Activated CD4-positive, alpha-beta memory T cell treated with anti-CD3 and anti-CD28 coated beads for 36 hours (primary cell): ENCODE data around the gene AGK. TPM values are rescaled to one million over a fixed set of nuclear protein-coding genes. Genes with fewer than 3 reads are reported as not detected.

Experiments
- CTCF ChIA-PET: fragments of 350-600 bp; sonication (Branson Sonifier 250); formaldehyde crosslinking; loops from one replicate; lab custom pipeline; 2021; ENCODE audit warnings: antibody characterized with exemption, inconsistent platforms; lab: Charles Lee
- POLR2A ChIA-PET: fragments of 350-600 bp; sonication (Branson Sonifier 250); formaldehyde crosslinking; loops from one replicate; lab custom pipeline; 2021; ENCODE audit warnings: antibody characterized with exemption; lab: Charles Lee
- DNase-seq: peaks from one replicate; pipeline ENCODE4 v3.0.0-alpha.2; 2020
- H3K27ac Mint-ChIP-seq: one replicate; pipeline ENCODE4 v1.8.0; 2021; ENCODE audit warnings: mixed read lengths
- H3K27me3 Mint-ChIP-seq: one replicate; pipeline ENCODE4 v1.8.0; 2021; ENCODE audit warnings: mixed read lengths
- H3K36me3 Mint-ChIP-seq: one replicate; pipeline ENCODE4 v1.8.0; 2021; ENCODE audit warnings: mixed read lengths
- H3K4me1 Mint-ChIP-seq: one replicate; pipeline ENCODE4 v1.8.0; 2021; ENCODE audit warnings: low read depth, mixed read lengths
- H3K4me3 Mint-ChIP-seq: one replicate; pipeline ENCODE4 v1.8.0; 2021; ENCODE audit warnings: mild to moderate bottlenecking, mixed read lengths
- H3K9me3 Mint-ChIP-seq: one replicate; pipeline ENCODE4 v1.8.0; 2021; ENCODE audit warnings: mixed read lengths
- intact Hi-C: fragments of 100-400 bp; cut with micrococcal nuclease; formaldehyde crosslinking; loops from one replicate; pipeline ENCODE4 v1.15.1; 2023
- total RNA-seq, 2 experiments: library from RNA; stranded (reverse); gene quantifications; one replicate each; pipeline ENCODE4 v1.2.3, GENCODE V29; 2021

Gene AGK
- 10 to 100 TPM; 50.2 to 57.2 TPM for total RNA-seq

DNA sequence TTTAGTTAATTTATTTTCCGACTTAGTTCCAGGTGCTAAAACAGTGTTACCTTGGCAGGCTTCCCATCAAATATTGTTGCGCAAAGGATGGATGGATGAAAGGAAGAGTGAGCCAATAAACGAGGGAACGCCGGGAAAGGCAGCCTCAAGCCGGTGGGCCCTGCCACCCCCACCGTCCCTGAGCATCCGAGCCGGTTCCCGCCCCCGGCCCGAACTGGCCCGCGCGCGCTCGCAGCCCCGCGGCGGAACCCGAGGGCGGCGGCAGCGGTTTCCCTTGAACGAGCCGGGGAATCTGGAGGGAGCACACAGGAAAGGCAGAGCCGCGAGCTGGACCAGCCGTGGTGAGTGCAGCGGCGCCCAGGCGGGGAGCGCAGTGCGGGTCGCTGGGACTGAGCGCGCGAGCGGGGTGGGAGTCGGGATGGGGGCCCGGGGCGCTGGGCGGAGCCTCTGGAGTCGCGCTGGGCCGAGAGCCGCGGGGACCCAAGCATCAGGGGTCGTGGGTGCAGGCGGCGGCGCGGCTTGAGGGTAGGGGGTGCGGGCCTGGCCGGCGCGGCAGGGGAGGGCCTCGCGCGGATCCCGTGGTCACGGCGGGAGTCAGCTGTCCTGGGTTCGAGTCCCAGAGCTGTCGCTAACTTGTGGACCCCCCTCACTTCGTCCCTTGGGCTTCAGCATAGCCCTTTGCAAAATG lies at the start of gene AGK:
Gene AGK, plus strand, starts transcription at position 317 of the 688 bp plus-strand sequence. CDS start 4,057 bp downstream, outside the sequence.
- Mint-ChIP-seq H3K27ac (peak within 1 kb of the TSS; percentile 87), H3K4me1 (peaks cover 31% of the 10 kb centered on the region), H3K27me3 (no peaks in the 10 kb centered on the region), H3K4me3 (peak within 1 kb of the TSS; percentile 91), H3K9me3 (no peaks in the 10 kb centered on the region), H3K36me3 (peaks cover 6% of the 10 kb centered on the region)
- DNase-seq = peak; percentile 87
- CTCF ChIA-PET = interaction anchor here (1.1 to 1.9 kb wide), 2 partner anchors 18 to 186 kb away, joined by 3 to 6 read pairs; partner anchors contain the start of gene SSBP1
- intact Hi-C loops = loop anchor here (1.0 to 10.0 kb wide), 6 partner anchors 8 to 1489 kb away; partner anchors contain the start of genes BRAF, MRPS33, NDUFB2 and PARP12
- POLR2A ChIA-PET = interaction anchor here (1.4 to 1.7 kb wide), 3 partner anchors 35 to 537 kb away, joined by 3 to 8 read pairs (median 5); partner anchors contain the start of genes MRPS33 and SSBP1

DNA sequence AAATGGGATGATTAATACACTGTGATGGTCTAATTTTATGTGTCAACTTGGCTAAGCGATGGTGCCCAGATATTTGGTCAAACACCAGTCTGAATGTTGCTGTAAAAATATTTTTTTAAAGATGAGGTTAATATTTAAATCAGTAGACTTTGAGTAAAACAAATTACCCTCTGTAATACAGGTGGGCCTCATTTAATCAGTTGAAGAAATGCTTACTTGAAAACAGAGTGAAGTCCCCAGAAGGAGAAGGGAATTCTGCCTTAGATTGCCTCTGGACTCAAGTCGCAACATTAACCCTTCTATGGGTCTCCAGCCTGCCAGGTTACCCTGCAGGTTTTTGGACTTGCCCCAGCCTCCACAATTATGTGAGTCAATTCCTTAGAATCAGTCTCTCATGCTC lies 49.8 kb upstream of the AGK start:
- H3K4me3 Mint-ChIP-seq = no peak overlapping the region
- no peak for DNase-seq
- CTCF ChIA-PET = no interaction called here
- intact Hi-C loops = no loop called here
- H3K9me3 Mint-ChIP-seq = no peaks in the 10 kb centered on the region
- H3K27ac Mint-ChIP-seq = no peak overlapping the region
- POLR2A ChIA-PET = no interaction called here
- H3K36me3 Mint-ChIP-seq = no peaks in the 10 kb centered on the region
- peaks cover 12% of the 10 kb centered on the region for H3K27me3 Mint-ChIP-seq
- H3K4me1 Mint-ChIP-seq = no peaks in the 10 kb centered on the region

DNA sequence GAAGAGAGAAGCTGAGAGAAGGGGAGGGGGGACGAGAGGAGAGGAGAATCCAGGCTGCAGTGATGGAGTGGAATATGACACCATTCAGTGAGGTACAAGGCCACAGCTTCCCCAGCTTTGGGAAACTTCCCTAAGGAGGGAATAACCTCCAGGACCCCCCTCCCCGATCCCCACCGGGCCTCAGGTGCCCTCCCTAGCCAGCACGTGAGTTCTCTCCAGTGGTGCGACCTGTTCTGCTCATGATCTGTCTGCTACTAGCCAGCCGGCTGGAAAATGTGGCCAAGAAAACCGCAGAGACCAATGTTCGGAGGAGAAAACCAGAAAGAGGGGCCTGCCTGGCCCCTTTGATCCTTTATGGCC lies 39.9 kb upstream of the AGK start:
- peaks cover 5% of the 10 kb centered on the region for H3K9me3 Mint-ChIP-seq
- ChIA-PET POLR2A (no interaction called here), CTCF (interaction anchor here (0.6 to 1.0 kb wide), 2 partner anchors 11 to 139 kb away, joined by 3 read pairs; no protein-coding TSS in a partner anchor)
- peaks cover 56% of the 10 kb centered on the region for H3K27me3 Mint-ChIP-seq
- peak; percentile 22 for DNase-seq
- intact Hi-C loops = no loop called here
- no peak overlapping the region for H3K27ac Mint-ChIP-seq
- H3K36me3 Mint-ChIP-seq = no peaks in the 10 kb centered on the region
- peaks cover 21% of the 10 kb centered on the region for H3K4me1 Mint-ChIP-seq
- peak overlapping the region; percentile 43 for H3K4me3 Mint-ChIP-seq

DNA sequence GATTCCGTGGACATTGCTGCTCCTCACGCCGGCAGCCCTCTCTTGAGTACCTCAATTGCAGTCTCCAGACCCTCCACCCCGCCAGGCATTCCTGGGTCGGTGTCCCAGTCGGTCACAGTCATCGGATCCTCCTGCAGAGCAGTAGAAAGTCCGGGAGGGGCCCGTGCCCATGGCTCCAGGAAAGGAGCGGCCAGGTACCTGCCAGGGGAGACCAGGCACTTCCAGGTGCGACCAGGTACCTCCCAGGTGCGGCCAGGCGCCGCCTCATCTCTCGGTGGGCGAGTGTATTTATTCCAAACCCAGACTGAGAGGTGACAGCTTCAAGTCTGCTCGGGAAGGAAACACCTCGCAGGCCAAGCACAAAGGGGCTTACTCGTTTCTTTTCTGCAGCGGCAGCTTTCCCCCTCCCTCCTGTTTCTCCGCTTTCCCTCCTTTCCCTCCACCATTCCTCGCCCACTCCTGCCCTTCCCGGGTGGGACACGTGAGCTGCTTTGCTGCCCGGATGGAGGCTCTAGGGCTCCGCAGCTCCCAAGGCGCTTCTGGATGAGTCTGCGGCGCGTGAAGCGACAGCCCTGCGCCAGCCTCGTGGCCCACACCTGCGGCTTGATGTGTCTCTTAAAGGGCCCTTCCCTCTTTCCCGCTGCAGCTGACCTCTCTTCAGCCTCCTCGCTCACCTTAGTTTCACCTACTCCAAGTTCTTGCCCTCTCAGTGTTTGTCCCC lies 39.4 kb upstream of the AGK start:
- ChIA-PET CTCF (interaction anchor here (1.0 kb wide), 1 partner anchor 138 kb away, joined by 3 read pairs; no protein-coding TSS in a partner anchor), POLR2A (no interaction called here)
- peak; percentile 22 for DNase-seq
- H3K4me3 Mint-ChIP-seq = peak overlapping the region; percentile 43
- H3K27ac Mint-ChIP-seq = no peak overlapping the region
- no peaks in the 10 kb centered on the region for H3K36me3 Mint-ChIP-seq
- intact Hi-C loops = no loop called here
- H3K27me3 Mint-ChIP-seq = peaks cover 58% of the 10 kb centered on the region
- H3K9me3 Mint-ChIP-seq = peaks cover 5% of the 10 kb centered on the region
- peaks cover 21% of the 10 kb centered on the region for H3K4me1 Mint-ChIP-seq

DNA sequence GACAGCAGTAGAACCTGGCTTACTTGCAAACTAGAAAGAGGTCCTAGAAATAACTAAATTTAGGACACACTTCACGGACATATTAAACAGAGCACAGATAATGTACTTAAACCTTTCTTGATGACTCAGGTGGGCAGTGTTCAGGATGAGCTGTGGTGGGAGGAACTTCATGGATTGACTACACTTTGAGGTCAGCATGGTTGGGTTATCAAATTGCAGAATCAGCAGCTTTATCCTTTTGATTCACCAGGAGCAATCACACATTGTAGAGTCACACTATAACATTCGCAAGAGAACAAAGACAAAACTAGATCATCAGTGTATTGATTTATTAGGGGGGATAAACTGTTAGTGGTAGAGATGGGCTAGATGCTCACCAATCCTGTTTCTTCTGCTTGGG lies 38.6 kb upstream of the AGK start:
- Mint-ChIP-seq H3K4me1 (peaks cover 21% of the 10 kb centered on the region), H3K36me3 (no peaks in the 10 kb centered on the region), H3K27ac (no peak overlapping the region), H3K4me3 (peak overlapping the region; percentile 43), H3K27me3 (peaks cover 58% of the 10 kb centered on the region), H3K9me3 (peaks cover 5% of the 10 kb centered on the region)
- intact Hi-C loops = no loop called here
- ChIA-PET CTCF (no interaction called here), POLR2A (no interaction called here)
- no peak for DNase-seq

DNA sequence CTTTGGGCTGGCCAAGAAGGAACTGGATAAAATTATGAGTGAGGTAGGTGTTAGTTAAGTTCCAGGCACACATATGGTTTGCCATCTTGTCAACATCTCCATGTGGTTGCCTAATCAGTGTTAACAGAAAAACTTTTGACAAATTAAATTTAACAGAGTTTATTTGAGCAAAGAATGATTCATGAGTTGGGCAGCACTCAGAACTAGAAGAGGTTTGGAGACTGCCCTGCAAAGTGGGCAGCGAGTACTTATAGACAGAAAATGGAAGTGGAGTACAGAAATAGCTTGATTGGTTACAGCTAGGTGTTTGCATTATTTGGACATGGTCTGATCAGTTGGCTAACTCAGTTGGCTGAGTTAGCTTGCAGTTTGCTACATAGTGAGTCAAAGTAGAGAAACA lies 37.5 kb upstream of the AGK start:
- Mint-ChIP-seq H3K4me1 (peaks cover 21% of the 10 kb centered on the region), H3K4me3 (no peak overlapping the region), H3K27me3 (peaks cover 51% of the 10 kb centered on the region), H3K36me3 (no peaks in the 10 kb centered on the region), H3K27ac (no peak overlapping the region), H3K9me3 (peaks cover 5% of the 10 kb centered on the region)
- intact Hi-C loops = no loop called here
- ChIA-PET POLR2A (no interaction called here), CTCF (no interaction called here)
- DNase-seq = no peak

- CTCF ChIA-PET = no interaction called here
- POLR2A ChIA-PET = no interaction called here
- DNase-seq = no peak
- Mint-ChIP-seq H3K36me3 (no peaks in the 10 kb centered on the region), H3K9me3 (peaks cover 5% of the 10 kb centered on the region), H3K27ac (no peak overlapping the region), H3K4me1 (peaks cover 16% of the 10 kb centered on the region), H3K27me3 (peaks cover 42% of the 10 kb centered on the region), H3K4me3 (no peak overlapping the region)
- intact Hi-C loops = no loop called here
These were observed 35.3 kb upstream of the AGK start for GRCh38 chr7:141515941-141516340.

GRCh38 chr7:141519623-141520022 lies 31.6 kb upstream of the AGK start:
- intact Hi-C loops = no loop called here
- CTCF ChIA-PET = no interaction called here
- Mint-ChIP-seq H3K4me1 (peaks cover 5% of the 10 kb centered on the region), H3K27me3 (peaks cover 13% of the 10 kb centered on the region), H3K27ac (no peak overlapping the region), H3K9me3 (no peaks in the 10 kb centered on the region), H3K36me3 (no peaks in the 10 kb centered on the region), H3K4me3 (no peak overlapping the region)
- POLR2A ChIA-PET = no interaction called here
- DNase-seq = no peak

- Mint-ChIP-seq H3K9me3 (no peaks in the 10 kb centered on the region), H3K36me3 (no peaks in the 10 kb centered on the region), H3K4me1 (peaks cover 5% of the 10 kb centered on the region), H3K4me3 (no peak overlapping the region), H3K27ac (no peak overlapping the region), H3K27me3 (peaks cover 15% of the 10 kb centered on the region)
- CTCF ChIA-PET = interaction anchor here (0.6 to 2.2 kb wide), 4 partner anchors 10 to 1358 kb away, joined by 3 to 14 read pairs (median 4); no protein-coding TSS in a partner anchor
- no peak for DNase-seq
- intact Hi-C loops = no loop called here
- POLR2A ChIA-PET = no interaction called here
These were observed 28.4 kb upstream of the AGK start for GRCh38 chr7:141522657-141523342.

GRCh38 chr7:141525973-141526514 lies 25.2 kb upstream of the AGK start:
- H3K4me1 Mint-ChIP-seq = peaks cover 5% of the 10 kb centered on the region
- ChIA-PET POLR2A (no interaction called here), CTCF (interaction anchor here (1.0 kb wide), 1 partner anchor 43 kb away, joined by 3 read pairs; no protein-coding TSS in a partner anchor)
- DNase-seq = no peak
- no peaks in the 10 kb centered on the region for H3K36me3 Mint-ChIP-seq
- intact Hi-C loops = no loop called here
- peaks cover 13% of the 10 kb centered on the region for H3K27me3 Mint-ChIP-seq
- H3K27ac Mint-ChIP-seq = no peak overlapping the region
- H3K9me3 Mint-ChIP-seq = no peaks in the 10 kb centered on the region
- no peak overlapping the region for H3K4me3 Mint-ChIP-seq

GRCh38 chr7:141527076-141527475 lies 24.1 kb upstream of the AGK start:
- ChIA-PET CTCF (no interaction called here), POLR2A (no interaction called here)
- Mint-ChIP-seq H3K27me3 (peaks cover 13% of the 10 kb centered on the region), H3K36me3 (no peaks in the 10 kb centered on the region), H3K4me3 (no peak overlapping the region), H3K9me3 (no peaks in the 10 kb centered on the region), H3K4me1 (peaks cover 5% of the 10 kb centered on the region), H3K27ac (no peak overlapping the region)
- intact Hi-C loops = no loop called here
- DNase-seq = no peak

DNA sequence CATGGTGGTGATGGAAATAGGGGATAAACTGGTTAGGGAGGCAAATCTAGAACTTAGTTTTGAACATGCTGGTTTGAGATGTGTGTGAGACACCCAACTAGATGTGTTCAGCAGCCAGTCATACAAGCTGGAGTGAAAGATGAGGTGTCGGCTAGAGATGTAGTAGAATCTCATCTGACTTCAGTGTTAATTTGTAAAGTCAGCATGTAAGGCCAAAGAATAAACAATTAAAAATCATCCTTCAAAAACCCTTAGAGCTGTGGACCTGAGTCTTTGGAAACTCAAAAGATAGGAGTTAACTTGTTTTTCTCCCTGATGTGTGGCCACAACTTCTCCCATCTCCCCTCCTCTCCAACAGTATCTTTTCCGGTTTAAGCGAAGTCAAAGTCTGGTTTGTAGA lies 22.8 kb upstream of the AGK start:
- Mint-ChIP-seq H3K27me3 (peaks cover 13% of the 10 kb centered on the region), H3K27ac (no peak overlapping the region), H3K9me3 (no peaks in the 10 kb centered on the region), H3K4me3 (no peak overlapping the region), H3K36me3 (no peaks in the 10 kb centered on the region), H3K4me1 (peaks cover 2% of the 10 kb centered on the region)
- no peak for DNase-seq
- ChIA-PET POLR2A (no interaction called here), CTCF (no interaction called here)
- intact Hi-C loops = no loop called here
